ENCODE data around the gene ORAI2.

Gene ORAI2

GRCh38 chr7:102413611-102414010, 19.8 kb upstream of the ORAI2 start:
- peaks cover 56 to 96% (median 77%) of the 10 kb centered on the region in 3 donors for H3K36me3 ChIP-seq
- intact Hi-C loops (cut with DNase I; ENCODE audit: low total_unique reads) = no loop called here
- no peak for DNase-seq
- no peaks in the 10 kb centered on the region for H3K9me3 ChIP-seq
- TF ChIP-seq CTCF (IDR thresholded peaks at IDR 0.05) = no peak
- H3K4me1 ChIP-seq = no peaks in the 10 kb centered on the region
- H3K27me3 ChIP-seq = no peaks in the 10 kb centered on the region
- H3K27ac ChIP-seq = no peak overlapping the region
- no peak overlapping the region for H3K4me3 ChIP-seq

GRCh38 chr7:102415685-102416225, 17.6 kb upstream of the ORAI2 start:
- H3K4me1 ChIP-seq = no peaks in the 10 kb centered on the region
- no peaks in the 10 kb centered on the region for H3K9me3 ChIP-seq
- no peak overlapping the region for H3K27ac ChIP-seq
- no peak overlapping the region for H3K4me3 ChIP-seq
- no peak for DNase-seq
- no peaks in the 10 kb centered on the region for H3K27me3 ChIP-seq
- H3K36me3 ChIP-seq = peaks cover 38 to 96% (median 65%) of the 10 kb centered on the region in 3 donors
- intact Hi-C loops (cut with DNase I; ENCODE audit: low total_unique reads) = no loop called here
- TF ChIP-seq CTCF (IDR thresholded peaks at IDR 0.05) = no peak

GRCh38 chr7:102416406-102416805, 17.0 kb upstream of the ORAI2 start:
- Histone ChIP-seq H3K27me3 (no peaks in the 10 kb centered on the region), H3K27ac (no peak overlapping the region), H3K4me1 (no peaks in the 10 kb centered on the region), H3K9me3 (no peaks in the 10 kb centered on the region), H3K4me3 (no peak overlapping the region), H3K36me3 (peaks cover 38 to 96% (median 63%) of the 10 kb centered on the region in 3 donors)
- intact Hi-C loops (cut with DNase I; ENCODE audit: low total_unique reads) = no loop called here
- no peak for TF ChIP-seq CTCF (IDR thresholded peaks at IDR 0.05)
- no peak for DNase-seq

GRCh38 chr7:102417105-102417504, 16.3 kb upstream of the ORAI2 start:
- Histone ChIP-seq H3K4me3 (no peak overlapping the region), H3K36me3 (peaks cover 43 to 96% (median 59%) of the 10 kb centered on the region in 3 donors), H3K27ac (no peak overlapping the region), H3K9me3 (no peaks in the 10 kb centered on the region), H3K27me3 (no peaks in the 10 kb centered on the region), H3K4me1 (no peaks in the 10 kb centered on the region)
- DNase-seq = no peak
- TF ChIP-seq CTCF (IDR thresholded peaks at IDR 0.05) = no peak
- intact Hi-C loops (cut with DNase I; ENCODE audit: low total_unique reads) = no loop called here

GRCh38 chr7:102418592-102418991, 14.8 kb upstream of the ORAI2 start:
- H3K27me3 ChIP-seq = no peaks in the 10 kb centered on the region
- intact Hi-C loops (cut with DNase I; ENCODE audit: low total_unique reads) = no loop called here
- no peaks in the 10 kb centered on the region for H3K4me1 ChIP-seq
- no peaks in the 10 kb centered on the region for H3K9me3 ChIP-seq
- no peak overlapping the region for H3K4me3 ChIP-seq
- TF ChIP-seq CTCF (IDR thresholded peaks at IDR 0.05) = no peak
- H3K27ac ChIP-seq = no peak overlapping the region
- H3K36me3 ChIP-seq = peaks cover 34 to 94% (median 52%) of the 10 kb centered on the region in 3 donors
- DNase-seq = no peak

Measured in tibial artery (tissue), 4 donors.